ENCODE results near the gene GRID1. TPM values are rescaled to one million over a fixed set of nuclear protein-coding genes. Genes with fewer than 3 reads are reported as not detected.
"Not testable (repeated sequence)": the region's sequence is repeated elsewhere in the genome, so short reads cannot be mapped to it uniquely, and the experiment has no call there.

The GRID1 gene
- total RNA-seq, 2 experiments from 2014 or later, result not detected

DNA sequence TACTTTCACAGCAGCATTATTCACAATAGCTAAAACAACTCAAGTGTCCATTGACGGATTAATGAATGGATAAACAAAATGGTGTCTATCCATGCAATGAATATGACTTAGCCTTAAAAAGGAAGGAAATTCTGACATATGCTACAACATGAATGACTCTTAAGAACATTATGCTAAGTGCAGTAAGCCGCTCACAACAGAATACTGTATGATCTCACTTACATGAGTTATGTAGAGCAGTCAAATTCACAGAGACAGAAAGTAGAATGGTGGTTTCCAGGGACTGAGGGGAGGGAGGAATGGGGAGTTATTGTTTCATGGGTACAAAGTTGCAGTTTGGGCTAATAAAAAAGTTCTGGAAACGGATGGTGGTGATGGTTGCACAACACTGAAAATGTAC, 282.0 kb downstream of the GRID1 start:
- H3K4me3 Mint-ChIP-seq, result no peak overlapping the region
- peaks cover 7% of the 10 kb centered on the region for H3K27me3 Mint-ChIP-seq
- no peaks in the 10 kb centered on the region for H3K9me3 Mint-ChIP-seq
- DNase-seq (no peak), ATAC-seq (ENCODE audit: low read depth) (no peak)
- POLR2A ChIA-PET, result no interaction called here
- no peaks in the 10 kb centered on the region for H3K4me1 Mint-ChIP-seq
- H3K27ac Mint-ChIP-seq, result no peak overlapping the region
- no peaks in the 10 kb centered on the region for H3K36me3 Mint-ChIP-seq

GRCh38 chr10:86083664-86084175, 282.9 kb downstream of the GRID1 start:
- H3K27me3 Mint-ChIP-seq, result peaks cover 7% of the 10 kb centered on the region
- H3K27ac Mint-ChIP-seq, result no peak overlapping the region
- POLR2A ChIA-PET, result no interaction called here
- no peaks in the 10 kb centered on the region for H3K36me3 Mint-ChIP-seq
- H3K4me1 Mint-ChIP-seq, result no peaks in the 10 kb centered on the region
- H3K9me3 Mint-ChIP-seq, result no peaks in the 10 kb centered on the region
- ATAC-seq (ENCODE audit: low read depth), result no peak
- DNase-seq, result no peak
- no peak overlapping the region for H3K4me3 Mint-ChIP-seq

DNA sequence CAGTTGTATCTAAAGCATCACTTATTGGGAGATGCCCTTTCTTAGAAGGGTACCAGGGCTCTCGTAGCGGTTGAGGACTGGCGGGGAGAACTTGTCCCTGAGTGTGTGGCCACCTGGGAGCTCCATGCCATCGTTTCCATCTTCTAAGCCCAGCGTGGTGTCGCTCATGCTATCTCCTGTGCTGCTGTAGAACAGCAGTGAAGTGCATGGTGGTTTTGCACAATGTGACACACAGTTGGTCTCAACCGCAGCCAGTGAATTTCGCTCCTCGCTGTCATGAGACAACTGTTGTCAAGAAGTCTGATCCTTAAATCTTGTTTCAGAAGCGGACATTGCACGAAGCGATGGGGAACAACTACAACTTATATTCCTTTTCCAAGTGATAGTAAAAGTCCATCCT, 283.4 kb downstream of the GRID1 start:
- no peak for DNase-seq
- H3K4me1 Mint-ChIP-seq, result no peaks in the 10 kb centered on the region
- no peak overlapping the region for H3K4me3 Mint-ChIP-seq
- no peaks in the 10 kb centered on the region for H3K36me3 Mint-ChIP-seq
- POLR2A ChIA-PET, result no interaction called here
- H3K27ac Mint-ChIP-seq, result no peak overlapping the region
- no peak for ATAC-seq (ENCODE audit: low read depth)
- H3K27me3 Mint-ChIP-seq, result peaks cover 7% of the 10 kb centered on the region
- no peaks in the 10 kb centered on the region for H3K9me3 Mint-ChIP-seq

- Mint-ChIP-seq H3K27ac (no peak overlapping the region), H3K9me3 (no peaks in the 10 kb centered on the region), H3K4me1 (no peaks in the 10 kb centered on the region), H3K36me3 (no peaks in the 10 kb centered on the region), H3K27me3 (peaks cover 7% of the 10 kb centered on the region), H3K4me3 (no peak overlapping the region)
- ATAC-seq (ENCODE audit: low read depth) (no peak), DNase-seq (no peak)
- POLR2A ChIA-PET, result no interaction called here
Measured at GRCh38 chr10:86082556-86082955, 284.0 kb downstream of the GRID1 start.

- POLR2A ChIA-PET, result no interaction called here
- Mint-ChIP-seq H3K36me3 (no peaks in the 10 kb centered on the region), H3K27ac (no peak overlapping the region), H3K9me3 (peaks cover 3% of the 10 kb centered on the region), H3K4me1 (no peaks in the 10 kb centered on the region), H3K4me3 (no peak overlapping the region), H3K27me3 (peaks cover 3% of the 10 kb centered on the region)
- ATAC-seq (ENCODE audit: low read depth), result no peak
- no peak for DNase-seq
Measured at GRCh38 chr10:86079088-86079487, 287.5 kb downstream of the GRID1 start.

GRCh38 chr10:86078639-86079035, 288.0 kb downstream of the GRID1 start:
- no peaks in the 10 kb centered on the region for H3K36me3 Mint-ChIP-seq
- H3K4me3 Mint-ChIP-seq, result no peak overlapping the region
- DNase-seq (no peak), ATAC-seq (ENCODE audit: low read depth) (no peak)
- peaks cover 2% of the 10 kb centered on the region for H3K27me3 Mint-ChIP-seq
- H3K27ac Mint-ChIP-seq, result no peak overlapping the region
- no peaks in the 10 kb centered on the region for H3K4me1 Mint-ChIP-seq
- H3K9me3 Mint-ChIP-seq, result peaks cover 3% of the 10 kb centered on the region
- POLR2A ChIA-PET, result no interaction called here

DNA sequence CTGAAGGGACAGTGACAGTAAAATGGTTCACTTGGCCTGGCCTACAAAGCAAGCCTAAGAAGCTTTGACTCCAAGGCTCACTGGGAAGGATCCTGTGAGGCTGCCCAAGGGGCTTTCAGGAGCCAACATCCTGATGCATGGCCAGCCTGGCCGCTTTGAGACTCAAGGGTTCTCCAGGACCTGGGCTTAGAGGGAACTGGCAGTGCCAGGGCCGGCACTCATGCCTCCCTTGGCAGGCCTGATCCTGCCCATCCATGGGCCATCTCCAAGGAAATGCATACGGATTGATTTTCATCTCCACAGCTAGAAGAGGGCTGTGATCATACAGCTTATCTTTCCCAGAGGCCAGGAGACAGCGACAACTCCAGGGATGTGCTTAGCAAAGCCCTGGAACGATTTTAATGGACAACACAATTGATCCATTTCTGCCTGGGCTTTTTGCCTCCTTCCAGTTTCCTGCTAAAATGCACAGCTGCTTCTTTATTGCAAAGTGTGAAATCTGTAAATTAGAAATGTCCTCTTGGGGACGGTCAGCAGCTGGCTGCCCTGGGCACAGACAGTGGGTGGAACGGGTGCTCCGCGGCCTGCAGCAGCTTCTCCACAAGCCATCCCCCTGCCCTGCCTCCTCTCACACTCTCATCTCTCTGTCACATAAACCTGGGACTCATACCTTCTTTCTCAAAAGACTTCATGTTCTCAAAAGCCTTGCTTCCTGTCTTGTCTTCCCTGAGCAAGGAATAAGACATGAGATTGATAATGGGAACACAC, 288.5 kb downstream of the GRID1 start:
- DNase-seq (no peak), ATAC-seq (ENCODE audit: low read depth) (no peak)
- H3K36me3 Mint-ChIP-seq, result no peaks in the 10 kb centered on the region
- no peaks in the 10 kb centered on the region for H3K4me1 Mint-ChIP-seq
- peaks cover 2% of the 10 kb centered on the region for H3K27me3 Mint-ChIP-seq
- POLR2A ChIA-PET, result no interaction called here
- peaks cover 3% of the 10 kb centered on the region for H3K9me3 Mint-ChIP-seq
- no peak overlapping the region for H3K4me3 Mint-ChIP-seq
- H3K27ac Mint-ChIP-seq, result no peak overlapping the region

DNA sequence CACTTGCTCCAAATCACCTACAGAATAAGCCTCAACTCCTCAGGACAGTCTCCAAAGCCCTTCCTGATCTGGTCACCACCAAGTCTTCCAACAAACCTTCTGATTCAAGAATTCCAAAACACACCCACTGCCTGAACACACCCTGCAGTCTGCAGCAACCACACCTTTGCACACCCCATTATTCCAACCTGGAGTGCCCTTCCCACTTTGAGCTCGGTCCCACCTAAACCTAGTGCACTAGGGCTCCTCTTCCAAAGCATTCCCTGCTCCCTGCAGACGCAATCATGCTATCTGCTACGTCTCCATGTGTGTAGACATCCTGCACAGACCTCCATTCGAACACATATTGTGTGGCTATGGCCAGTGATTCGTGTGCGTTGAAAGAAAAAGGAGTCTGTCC, 289.3 kb downstream of the GRID1 start:
- Mint-ChIP-seq H3K9me3 (peaks cover 3% of the 10 kb centered on the region), H3K27me3 (no peaks in the 10 kb centered on the region), H3K4me1 (no peaks in the 10 kb centered on the region), H3K27ac (no peak overlapping the region), H3K36me3 (no peaks in the 10 kb centered on the region), H3K4me3 (no peak overlapping the region)
- ATAC-seq (ENCODE audit: low read depth), result no peak
- no peak for DNase-seq
- POLR2A ChIA-PET, result no interaction called here

- POLR2A ChIA-PET, result not testable (repeated sequence)
Measured at GRCh38 chr10:86076497-86076896, 290.1 kb downstream of the GRID1 start.

DNA sequence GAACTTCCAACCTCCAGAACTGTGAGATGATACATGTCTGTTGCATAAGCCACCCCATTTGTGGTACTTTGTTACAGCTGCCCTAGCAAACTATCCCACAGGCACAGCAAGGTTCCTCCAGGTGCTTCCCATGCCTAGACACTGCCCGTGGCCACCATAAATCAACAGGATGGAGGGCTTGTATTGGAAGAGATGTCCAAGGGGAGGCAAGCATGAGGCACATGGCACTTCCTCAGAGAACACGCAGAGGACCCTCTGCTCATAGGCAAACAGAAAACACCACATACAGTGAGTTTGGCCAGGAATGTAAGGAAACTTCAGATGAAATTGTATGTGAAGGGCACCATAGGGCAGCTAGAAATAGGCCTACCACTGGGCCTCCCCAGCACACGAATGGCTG, 291.1 kb downstream of the GRID1 start:
- H3K9me3 Mint-ChIP-seq, result peaks cover 3% of the 10 kb centered on the region
- DNase-seq (no peak), ATAC-seq (ENCODE audit: low read depth) (no peak)

More at GRCh38 chr10:86076497-86076896, 290.1 kb downstream of the GRID1 start:
- not testable (repeated sequence) for H3K4me1 Mint-ChIP-seq; H3K27ac Mint-ChIP-seq; H3K4me3 Mint-ChIP-seq; H3K36me3 Mint-ChIP-seq; H3K27me3 Mint-ChIP-seq; ATAC-seq (ENCODE audit: low read depth); DNase-seq; H3K9me3 Mint-ChIP-seq

DNA sequence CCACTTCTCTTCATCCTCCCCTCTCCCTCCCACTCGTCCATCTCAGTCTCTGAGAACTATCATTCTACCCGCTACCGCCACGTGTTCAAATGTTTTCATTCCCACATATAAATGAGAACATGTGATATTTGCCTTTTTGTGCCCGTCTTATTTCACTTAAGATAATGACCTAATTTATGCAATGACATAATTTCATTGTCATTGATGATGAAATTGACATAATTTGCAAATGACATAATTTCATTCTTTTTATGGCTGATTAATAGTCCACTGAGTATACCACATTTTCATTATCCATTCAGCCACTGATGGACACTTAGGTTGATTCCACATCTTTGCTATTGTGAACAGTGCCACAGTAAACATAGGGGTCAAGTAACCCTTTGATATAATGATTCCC, 292.3 kb downstream of the GRID1 start:
- H3K27ac Mint-ChIP-seq, result no peak overlapping the region
- POLR2A ChIA-PET, result no interaction called here
- DNase-seq, result no peak
- no peaks in the 10 kb centered on the region for H3K27me3 Mint-ChIP-seq
- peaks cover 3% of the 10 kb centered on the region for H3K9me3 Mint-ChIP-seq
- ATAC-seq (ENCODE audit: low read depth), result no peak
- H3K4me3 Mint-ChIP-seq, result no peak overlapping the region
- no peaks in the 10 kb centered on the region for H3K36me3 Mint-ChIP-seq
- H3K4me1 Mint-ChIP-seq, result no peaks in the 10 kb centered on the region

More for the DNA sequence above, 291.1 kb downstream of the GRID1 start:
- H3K4me1 Mint-ChIP-seq, result no peaks in the 10 kb centered on the region
- no peak overlapping the region for H3K4me3 Mint-ChIP-seq
- H3K36me3 Mint-ChIP-seq, result no peaks in the 10 kb centered on the region
- no peaks in the 10 kb centered on the region for H3K27me3 Mint-ChIP-seq
- POLR2A ChIA-PET, result no interaction called here
- H3K27ac Mint-ChIP-seq, result no peak overlapping the region

GRCh38 chr10:86073199-86073977, 293.2 kb downstream of the GRID1 start:
- ATAC-seq (ENCODE audit: low read depth) (no peak), DNase-seq (no peak)
- Mint-ChIP-seq H3K36me3 (no peaks in the 10 kb centered on the region), H3K27ac (no peak overlapping the region), H3K9me3 (peaks cover 3% of the 10 kb centered on the region), H3K4me3 (no peak overlapping the region), H3K27me3 (no peaks in the 10 kb centered on the region), H3K4me1 (no peaks in the 10 kb centered on the region)
- POLR2A ChIA-PET, result no interaction called here

DNA sequence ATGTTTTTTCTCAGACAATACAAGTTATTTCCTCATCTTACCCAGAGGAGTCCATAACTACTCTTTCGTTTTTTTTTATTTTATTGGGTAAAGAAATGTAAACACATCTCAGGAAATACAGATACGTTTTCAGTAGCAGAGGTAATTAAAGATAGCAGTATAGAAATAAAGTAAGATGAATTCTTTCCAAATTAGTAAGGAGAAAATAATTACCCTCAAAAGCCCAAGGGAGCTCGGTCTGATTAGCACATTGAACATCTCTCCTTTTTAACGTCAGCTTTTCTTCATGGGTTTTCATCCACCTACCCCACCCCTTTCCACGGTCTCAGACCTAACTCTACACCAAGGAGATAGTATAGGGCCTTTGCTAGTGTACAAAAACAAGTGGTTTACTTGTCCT, 294.2 kb downstream of the GRID1 start:
- no peak for DNase-seq
- no peak overlapping the region for H3K27ac Mint-ChIP-seq
- no peak for ATAC-seq (ENCODE audit: low read depth)
- POLR2A ChIA-PET, result no interaction called here
- H3K4me1 Mint-ChIP-seq, result no peaks in the 10 kb centered on the region
- H3K9me3 Mint-ChIP-seq, result peaks cover 3% of the 10 kb centered on the region
- no peaks in the 10 kb centered on the region for H3K36me3 Mint-ChIP-seq
- no peak overlapping the region for H3K4me3 Mint-ChIP-seq
- no peaks in the 10 kb centered on the region for H3K27me3 Mint-ChIP-seq

GRCh38 chr10:86071758-86072157, 294.8 kb downstream of the GRID1 start:
- H3K27ac Mint-ChIP-seq, result no peak overlapping the region
- no peak overlapping the region for H3K4me3 Mint-ChIP-seq
- DNase-seq (no peak), ATAC-seq (ENCODE audit: low read depth) (no peak)
- no peaks in the 10 kb centered on the region for H3K36me3 Mint-ChIP-seq
- H3K4me1 Mint-ChIP-seq, result no peaks in the 10 kb centered on the region
- no peaks in the 10 kb centered on the region for H3K27me3 Mint-ChIP-seq
- H3K9me3 Mint-ChIP-seq, result peaks cover 3% of the 10 kb centered on the region
- POLR2A ChIA-PET, result no interaction called here

Measured in activated naive CD8-positive, alpha-beta T cell treated with anti-CD3 and anti-CD28 coated beads, Interleukin-2, amount 10 ng/mL, durations not matched to agents 7 days and 5 days (primary cell).